ENCODE data around the gene OCIAD2. TPM values are rescaled to one million over a fixed set of nuclear protein-coding genes. Genes with fewer than 3 reads are reported as not detected.
"Not testable (repeated sequence)": the region's sequence is repeated elsewhere in the genome, so short reads cannot be mapped to it uniquely, and the experiment has no call there.

The OCIAD2 gene
- polyA plus RNA-seq, 1 donor, result 125 TPM

GRCh38 chr4:48862038-48862437 is 44.5 kb downstream of the OCIAD2 start:
- H3K27ac ChIP-seq (ENCODE audit: low read length), result no peak overlapping the region

DNA sequence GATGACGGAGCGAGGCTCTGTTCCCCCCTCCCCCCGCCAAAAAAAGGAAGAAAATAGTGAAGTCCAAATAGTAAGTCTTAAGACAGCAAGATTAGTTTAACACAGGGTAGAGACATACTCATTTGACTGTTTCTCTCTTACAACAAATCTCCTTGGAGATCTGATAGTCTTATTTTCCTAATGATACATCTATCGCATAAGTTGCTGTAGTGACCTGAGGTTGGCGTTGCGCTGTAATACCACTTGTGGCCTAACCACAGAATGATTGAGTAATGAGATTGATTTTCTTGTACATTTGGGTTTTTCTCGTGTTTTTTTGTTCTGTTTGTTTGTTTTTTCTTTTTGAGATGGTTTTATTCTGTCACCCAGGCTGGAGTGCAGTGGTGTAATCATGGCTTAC is 48.4 kb downstream of the OCIAD2 start:
- H3K27me3 ChIP-seq (ENCODE audit: control insufficient read depth, insufficient read depth, low read length), result no peaks in the 10 kb centered on the region
- no peaks in the 10 kb centered on the region for H3K9me3 ChIP-seq (ENCODE audit: control insufficient read depth, low read depth, low read length)
- WGBS (ENCODE audit: insufficient coverage, low lambda C conversion rate), result 96% methylated on average over 4 of the region's 7 CpGs
- no peak overlapping the region for H3K4me3 ChIP-seq (ENCODE audit: low read length)
- no peak overlapping the region for H3K27ac ChIP-seq (ENCODE audit: low read length)
- H3K36me3 ChIP-seq (ENCODE audit: control insufficient read depth, insufficient read depth, low read length), result peaks cover 42% of the 10 kb centered on the region
- no peak for DNase-seq
- no peaks in the 10 kb centered on the region for H3K4me1 ChIP-seq (ENCODE audit: control insufficient read depth, insufficient read depth, low read length)

More at GRCh38 chr4:48862038-48862437, 44.5 kb downstream of the OCIAD2 start:
- no peak overlapping the region for H3K4me3 ChIP-seq (ENCODE audit: low read length)
- no CpG with 5 or more reads among the region's 3 CpGs for WGBS (ENCODE audit: insufficient coverage, low lambda C conversion rate)
- H3K36me3 ChIP-seq (ENCODE audit: control insufficient read depth, insufficient read depth, low read length), result peaks cover 25% of the 10 kb centered on the region
- no peaks in the 10 kb centered on the region for H3K27me3 ChIP-seq (ENCODE audit: control insufficient read depth, insufficient read depth, low read length)
- H3K9me3 ChIP-seq (ENCODE audit: control insufficient read depth, low read depth, low read length), result no peaks in the 10 kb centered on the region
- H3K4me1 ChIP-seq (ENCODE audit: control insufficient read depth, insufficient read depth, low read length), result no peaks in the 10 kb centered on the region
- no peak for DNase-seq

- Histone ChIP-seq H3K27ac (ENCODE audit: low read length) (no peak overlapping the region), H3K27me3 (ENCODE audit: control insufficient read depth, insufficient read depth, low read length) (no peaks in the 10 kb centered on the region), H3K4me1 (ENCODE audit: control insufficient read depth, insufficient read depth, low read length) (no peaks in the 10 kb centered on the region), H3K9me3 (ENCODE audit: control insufficient read depth, low read depth, low read length) (no peaks in the 10 kb centered on the region), H3K36me3 (ENCODE audit: control insufficient read depth, insufficient read depth, low read length) (peaks cover 50% of the 10 kb centered on the region), H3K4me3 (ENCODE audit: low read length) (no peak overlapping the region)
- WGBS (ENCODE audit: insufficient coverage, low lambda C conversion rate), result 100% methylated on average over 1 of the region's 2 CpGs
- DNase-seq, result no peak
These were observed 51.6 kb downstream of the OCIAD2 start for GRCh38 chr4:48854982-48855381.

- Histone ChIP-seq H3K27me3 (ENCODE audit: control insufficient read depth, insufficient read depth, low read length) (no peaks in the 10 kb centered on the region), H3K4me3 (ENCODE audit: low read length) (no peak overlapping the region), H3K9me3 (ENCODE audit: control insufficient read depth, low read depth, low read length) (no peaks in the 10 kb centered on the region), H3K36me3 (ENCODE audit: control insufficient read depth, insufficient read depth, low read length) (peaks cover 49% of the 10 kb centered on the region), H3K27ac (ENCODE audit: low read length) (no peak overlapping the region), H3K4me1 (ENCODE audit: control insufficient read depth, insufficient read depth, low read length) (no peaks in the 10 kb centered on the region)
- DNase-seq, result no peak
- WGBS (ENCODE audit: insufficient coverage, low lambda C conversion rate), result no CpG with 5 or more reads among the region's 1 CpG
These were observed 52.2 kb downstream of the OCIAD2 start for GRCh38 chr4:48854395-48854683.

GRCh38 chr4:48853604-48854394 is 52.8 kb downstream of the OCIAD2 start:
- Histone ChIP-seq H3K27ac (ENCODE audit: low read length) (no peak overlapping the region), H3K4me1 (ENCODE audit: control insufficient read depth, insufficient read depth, low read length) (no peaks in the 10 kb centered on the region), H3K27me3 (ENCODE audit: control insufficient read depth, insufficient read depth, low read length) (no peaks in the 10 kb centered on the region), H3K4me3 (ENCODE audit: low read length) (no peak overlapping the region), H3K36me3 (ENCODE audit: control insufficient read depth, insufficient read depth, low read length) (peaks cover 50% of the 10 kb centered on the region), H3K9me3 (ENCODE audit: control insufficient read depth, low read depth, low read length) (no peaks in the 10 kb centered on the region)
- 100% methylated on average over 1 of the region's 4 CpGs for WGBS (ENCODE audit: insufficient coverage, low lambda C conversion rate)
- DNase-seq, result peak in 1 of 2 donors; percentile 8

- Histone ChIP-seq H3K4me3 (ENCODE audit: low read length) (no peak overlapping the region), H3K36me3 (ENCODE audit: control insufficient read depth, insufficient read depth, low read length) (peaks cover 38% of the 10 kb centered on the region), H3K27me3 (ENCODE audit: control insufficient read depth, insufficient read depth, low read length) (no peaks in the 10 kb centered on the region), H3K9me3 (ENCODE audit: control insufficient read depth, low read depth, low read length) (no peaks in the 10 kb centered on the region), H3K27ac (ENCODE audit: low read length) (no peak overlapping the region), H3K4me1 (ENCODE audit: control insufficient read depth, insufficient read depth, low read length) (no peaks in the 10 kb centered on the region)
- WGBS (ENCODE audit: insufficient coverage, low lambda C conversion rate), result 80% methylated on average over 1 of the region's 1 CpG
- no peak for DNase-seq
These were observed 54.9 kb downstream of the OCIAD2 start for GRCh38 chr4:48851651-48852050.

DNA sequence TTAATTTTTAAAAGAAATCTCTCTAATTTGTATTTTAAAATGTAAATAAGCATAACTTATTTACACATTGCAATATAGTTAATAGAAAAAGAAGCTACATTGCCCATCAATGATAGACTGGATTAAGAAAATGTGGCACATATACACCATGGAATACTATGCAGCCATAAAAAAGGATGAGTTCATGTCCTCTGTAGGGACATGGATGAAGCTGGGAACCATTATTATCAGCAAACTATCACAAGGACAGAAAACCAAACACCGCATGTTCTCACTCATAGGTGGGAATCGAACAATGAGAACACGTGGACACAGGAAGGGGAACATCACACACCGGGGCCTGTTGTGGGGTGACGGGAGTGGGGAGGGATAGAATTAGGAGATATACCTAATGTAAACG is 57.8 kb downstream of the OCIAD2 start:
- peaks cover 44% of the 10 kb centered on the region for H3K36me3 ChIP-seq (ENCODE audit: control insufficient read depth, insufficient read depth, low read length)
- WGBS (ENCODE audit: insufficient coverage, low lambda C conversion rate), result no CpG with 5 or more reads among the region's 6 CpGs
- not testable (repeated sequence) for H3K4me3 ChIP-seq (ENCODE audit: low read length); H3K27me3 ChIP-seq (ENCODE audit: control insufficient read depth, insufficient read depth, low read length); H3K9me3 ChIP-seq (ENCODE audit: control insufficient read depth, low read depth, low read length); DNase-seq; H3K27ac ChIP-seq (ENCODE audit: low read length); H3K4me1 ChIP-seq (ENCODE audit: control insufficient read depth, insufficient read depth, low read length)

DNA sequence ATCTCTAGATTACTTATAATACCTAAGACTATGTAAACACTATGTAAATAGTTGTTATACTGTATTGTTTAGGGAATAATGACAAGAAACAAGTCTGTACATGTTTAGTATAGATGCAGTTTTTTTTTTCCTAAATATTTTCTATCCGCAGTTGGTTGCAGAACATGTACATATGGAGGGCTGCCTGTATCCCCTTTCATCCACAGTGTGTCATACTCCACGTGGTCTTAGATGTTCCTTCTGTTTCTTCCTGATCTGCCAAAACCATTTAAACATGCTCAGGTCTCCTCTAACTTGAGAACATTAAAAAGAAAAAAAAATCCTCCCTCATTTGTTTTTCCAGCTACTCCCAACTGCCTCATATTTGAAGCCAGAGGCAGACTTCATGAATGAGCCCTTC is 61.7 kb downstream of the OCIAD2 start:
- Histone ChIP-seq H3K27ac (ENCODE audit: low read length) (no peak overlapping the region), H3K27me3 (ENCODE audit: control insufficient read depth, insufficient read depth, low read length) (no peaks in the 10 kb centered on the region), H3K4me3 (ENCODE audit: low read length) (no peak overlapping the region), H3K36me3 (ENCODE audit: control insufficient read depth, insufficient read depth, low read length) (peaks cover 32% of the 10 kb centered on the region), H3K4me1 (ENCODE audit: control insufficient read depth, insufficient read depth, low read length) (no peaks in the 10 kb centered on the region), H3K9me3 (ENCODE audit: control insufficient read depth, low read depth, low read length) (no peaks in the 10 kb centered on the region)
- WGBS (ENCODE audit: insufficient coverage, low lambda C conversion rate), result no CpG with 5 or more reads among the region's 2 CpGs
- DNase-seq, result no peak

- Histone ChIP-seq H3K36me3 (ENCODE audit: control insufficient read depth, insufficient read depth, low read length) (peaks cover 38% of the 10 kb centered on the region), H3K4me1 (ENCODE audit: control insufficient read depth, insufficient read depth, low read length) (no peaks in the 10 kb centered on the region), H3K27me3 (ENCODE audit: control insufficient read depth, insufficient read depth, low read length) (no peaks in the 10 kb centered on the region), H3K4me3 (ENCODE audit: low read length) (no peak overlapping the region), H3K27ac (ENCODE audit: low read length) (no peak overlapping the region), H3K9me3 (ENCODE audit: control insufficient read depth, low read depth, low read length) (no peaks in the 10 kb centered on the region)
- WGBS (ENCODE audit: insufficient coverage, low lambda C conversion rate), result 100% methylated on average over 1 of the region's 9 CpGs
- peak; percentile 2 to 16 for DNase-seq
These were observed 65.3 kb downstream of the OCIAD2 start for GRCh38 chr4:48841045-48841827.

DNA sequence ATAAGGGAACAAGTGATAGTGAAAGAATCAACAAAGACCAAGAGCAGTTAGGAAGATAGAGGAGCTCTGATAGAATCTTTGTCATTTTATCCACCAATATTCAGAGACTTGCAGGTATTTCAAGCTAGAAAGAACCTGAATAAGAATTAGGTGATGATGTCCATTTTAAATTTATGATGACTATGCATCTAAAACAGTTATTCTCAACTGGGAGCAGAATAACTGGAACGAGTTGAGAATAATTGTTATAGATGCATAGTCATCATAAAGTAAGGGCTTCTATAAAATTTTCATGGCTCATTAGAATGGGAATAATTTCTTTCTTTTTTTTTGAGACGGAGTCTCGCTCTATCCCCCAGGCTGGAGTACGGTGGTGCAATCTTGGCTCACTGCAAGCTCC is 69.9 kb downstream of the OCIAD2 start:
- no peak overlapping the region for H3K27ac ChIP-seq (ENCODE audit: low read length)
- no peaks in the 10 kb centered on the region for H3K27me3 ChIP-seq (ENCODE audit: control insufficient read depth, insufficient read depth, low read length)
- no peaks in the 10 kb centered on the region for H3K4me1 ChIP-seq (ENCODE audit: control insufficient read depth, insufficient read depth, low read length)
- no CpG with 5 or more reads among the region's 4 CpGs for WGBS (ENCODE audit: insufficient coverage, low lambda C conversion rate)
- peaks cover 36% of the 10 kb centered on the region for H3K36me3 ChIP-seq (ENCODE audit: control insufficient read depth, insufficient read depth, low read length)
- no peak overlapping the region for H3K4me3 ChIP-seq (ENCODE audit: low read length)
- no peaks in the 10 kb centered on the region for H3K9me3 ChIP-seq (ENCODE audit: control insufficient read depth, low read depth, low read length)
- DNase-seq, result no peak

All from large intestine (tissue), 3 donors.